Neural crest cell (in vitro differentiated cells): ENCODE results near the gene APP. TPM values are rescaled to one million over a fixed set of nuclear protein-coding genes. Genes with fewer than 3 reads are reported as not detected.
A peak's percentile ranks its signal among the peaks of the same experiment; 100 is the strongest.

Experiments
- DNase-seq: peaks from one replicate; pipeline ENCODE4 v3.0.0; 2021; ENCODE audit warnings: low read depth, mixed read lengths, low spot score
- H3K27ac Mint-ChIP-seq: one replicate; pipeline ENCODE4 v1.8.0; 2021; ENCODE audit warnings: mild to moderate bottlenecking, mixed read lengths; ENCODE audit not compliant: unreplicated experiment
- H3K27me3 Mint-ChIP-seq: 2 replicates; pipeline ENCODE4 v1.8.0; 2021; ENCODE audit warnings: low read depth, mild to moderate bottlenecking, mixed read lengths
- H3K36me3 Mint-ChIP-seq: 2 replicates; pipeline ENCODE4 v1.8.0; 2021; ENCODE audit warnings: low read depth, mild to moderate bottlenecking, mixed read lengths
- H3K4me1 Mint-ChIP-seq: 2 replicates; pipeline ENCODE4 v1.8.0; 2021; ENCODE audit warnings: mixed read lengths
- H3K4me3 Mint-ChIP-seq: one replicate; pipeline ENCODE4 v1.8.0; 2021; ENCODE audit warnings: mild to moderate bottlenecking, mixed read lengths
- H3K9me3 Mint-ChIP-seq: 2 replicates; pipeline ENCODE4 v1.8.0; 2021; ENCODE audit warnings: mixed read lengths
- CTCF ChIP-seq: fragments of 200-600 bp; sonication (generic); conservative IDR thresholded peaks from 2 replicates; pipeline ENCODE4 v1.5.0; 2021; ENCODE audit warnings: antibody characterized with exemption, mild to moderate bottlenecking
- total RNA-seq: library from RNA; stranded (reverse); gene quantifications from 2 replicates; pipeline ENCODE4 v1.2.1, GENCODE V29; 2021

APP gene
- total RNA-seq, 1 donor from 2014 or later, result 254 TPM

- DNase-seq, result no peak
- TF ChIP-seq CTCF, result no peak
These were observed 21.7 kb downstream of the APP start for GRCh38 chr21:26148840-26149354.

GRCh38 chr21:26148071-26148839 is 22.3 kb downstream of the APP start:
- DNase-seq, result no peak
- Mint-ChIP-seq H3K9me3 (no peaks in the 10 kb centered on the region), H3K36me3 (peaks cover 3% of the 10 kb centered on the region), H3K27me3 (no peaks in the 10 kb centered on the region), H3K27ac (no peak overlapping the region), H3K4me1 (peaks cover 35% of the 10 kb centered on the region), H3K4me3 (no peak overlapping the region)
- no peak for TF ChIP-seq CTCF

More at GRCh38 chr21:26148840-26149354, 21.7 kb downstream of the APP start:
- Mint-ChIP-seq H3K36me3 (peaks cover 3% of the 10 kb centered on the region), H3K27me3 (no peaks in the 10 kb centered on the region), H3K27ac (peak overlapping the region; percentile 25), H3K4me3 (no peak overlapping the region), H3K9me3 (no peaks in the 10 kb centered on the region), H3K4me1 (peaks cover 35% of the 10 kb centered on the region)

GRCh38 chr21:26147535-26147934 is 23.0 kb downstream of the APP start:
- no peak for DNase-seq
- no peak overlapping the region for H3K4me3 Mint-ChIP-seq
- H3K36me3 Mint-ChIP-seq, result peaks cover under 1% of the 10 kb centered on the region
- no peaks in the 10 kb centered on the region for H3K27me3 Mint-ChIP-seq
- peaks cover 31% of the 10 kb centered on the region for H3K4me1 Mint-ChIP-seq
- H3K27ac Mint-ChIP-seq, result no peak overlapping the region
- no peaks in the 10 kb centered on the region for H3K9me3 Mint-ChIP-seq
- no peak for TF ChIP-seq CTCF

GRCh38 chr21:26146681-26147080 is 23.9 kb downstream of the APP start:
- TF ChIP-seq CTCF, result no peak
- Mint-ChIP-seq H3K9me3 (no peaks in the 10 kb centered on the region), H3K4me3 (no peak overlapping the region), H3K27me3 (no peaks in the 10 kb centered on the region), H3K4me1 (peaks cover 30% of the 10 kb centered on the region), H3K27ac (no peak overlapping the region), H3K36me3 (peaks cover 4% of the 10 kb centered on the region)
- DNase-seq, result no peak

GRCh38 chr21:26144031-26144430 is 26.5 kb downstream of the APP start:
- no peak for TF ChIP-seq CTCF
- Mint-ChIP-seq H3K9me3 (peaks cover 2% of the 10 kb centered on the region), H3K4me1 (peaks cover 21% of the 10 kb centered on the region), H3K36me3 (peaks cover 9% of the 10 kb centered on the region), H3K27ac (no peak overlapping the region), H3K27me3 (no peaks in the 10 kb centered on the region), H3K4me3 (no peak overlapping the region)
- DNase-seq, result no peak
